Measurements from ENCODE around the gene DCK.
"Not testable (repeated sequence)": the region's sequence is repeated elsewhere in the genome, so short reads cannot be mapped to it uniquely, and the experiment has no call there.

DCK gene

GRCh38 chr4:71004281-71004851 lies 10.9 kb downstream of the DCK start:
- DNase-seq = no peak

- not testable (repeated sequence) for DNase-seq
These were observed 11.6 kb downstream of the DCK start for GRCh38 chr4:71005025-71005424.

DNA sequence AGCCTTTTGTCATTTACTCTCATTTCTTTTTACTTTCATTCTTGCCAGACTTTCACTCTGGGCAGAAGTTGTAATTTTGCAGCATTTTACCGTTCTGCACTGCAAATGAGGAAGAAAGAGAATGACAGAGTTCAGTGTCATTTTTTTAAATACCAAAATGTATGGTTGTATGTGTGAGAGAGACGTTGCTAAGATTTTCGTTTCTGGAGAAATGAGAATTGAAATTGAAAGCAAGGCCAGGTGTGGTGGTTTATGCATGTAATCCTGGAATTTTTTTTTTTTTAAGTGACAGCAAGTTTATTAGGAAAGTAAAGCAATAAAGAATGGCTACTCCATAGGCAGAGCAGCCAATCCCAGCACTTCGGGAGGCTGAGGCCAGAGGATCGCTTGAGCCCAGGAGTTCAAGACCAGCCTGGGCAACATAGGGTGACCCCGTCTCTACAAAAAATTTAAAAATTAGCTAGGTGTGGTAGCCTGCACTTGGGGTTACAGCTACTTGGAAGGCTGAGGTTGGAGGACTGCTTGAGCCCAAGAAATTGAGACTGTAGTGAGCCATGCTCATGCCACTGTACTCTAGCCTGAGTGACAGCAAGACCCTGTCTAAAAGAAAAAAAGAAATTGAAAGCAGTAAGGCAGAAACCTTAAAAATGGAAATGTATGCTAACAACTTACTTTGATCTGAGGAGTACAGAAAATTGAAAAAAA lies 12.9 kb downstream of the DCK start:
- no peak for DNase-seq

DNA sequence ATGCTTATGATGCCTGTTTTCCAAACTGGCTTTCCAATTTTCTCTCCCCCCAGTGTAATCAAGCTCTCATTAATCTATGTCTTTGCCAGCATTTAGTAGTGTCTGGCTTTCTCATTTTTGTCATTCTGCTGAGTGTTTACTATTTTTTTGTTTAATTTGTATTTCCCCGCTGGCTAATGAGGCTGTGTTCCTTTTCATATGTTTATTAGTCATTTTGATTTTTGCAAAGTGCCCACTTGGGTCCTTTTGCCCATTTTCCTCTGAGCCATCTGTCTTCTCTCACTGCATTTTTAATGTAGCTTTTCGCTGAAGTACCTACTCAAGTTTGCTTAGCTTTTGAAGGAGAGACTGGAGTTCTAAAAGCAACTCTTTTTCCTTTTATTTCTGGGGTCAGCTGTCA lies 14.7 kb downstream of the DCK start:
- DNase-seq = no peak

DNA sequence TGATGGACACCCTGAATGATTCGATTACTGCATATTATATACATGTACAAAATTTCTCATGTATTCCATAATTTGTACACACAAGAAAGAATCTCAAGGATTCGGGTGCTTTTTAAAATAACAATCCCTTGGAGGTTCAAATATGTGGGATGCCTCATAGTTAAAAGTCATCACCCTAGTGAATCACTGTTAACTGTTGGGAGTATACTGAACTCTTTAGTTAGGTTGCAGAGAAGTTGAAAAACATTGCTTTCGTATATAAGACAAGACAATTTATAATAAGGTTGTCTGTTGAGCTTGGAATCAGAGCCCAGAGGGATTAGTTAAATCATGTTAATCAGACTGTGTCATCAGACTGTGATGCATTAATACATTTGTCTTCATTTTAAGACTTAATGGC lies 15.6 kb downstream of the DCK start:
- no peak for DNase-seq

DNA sequence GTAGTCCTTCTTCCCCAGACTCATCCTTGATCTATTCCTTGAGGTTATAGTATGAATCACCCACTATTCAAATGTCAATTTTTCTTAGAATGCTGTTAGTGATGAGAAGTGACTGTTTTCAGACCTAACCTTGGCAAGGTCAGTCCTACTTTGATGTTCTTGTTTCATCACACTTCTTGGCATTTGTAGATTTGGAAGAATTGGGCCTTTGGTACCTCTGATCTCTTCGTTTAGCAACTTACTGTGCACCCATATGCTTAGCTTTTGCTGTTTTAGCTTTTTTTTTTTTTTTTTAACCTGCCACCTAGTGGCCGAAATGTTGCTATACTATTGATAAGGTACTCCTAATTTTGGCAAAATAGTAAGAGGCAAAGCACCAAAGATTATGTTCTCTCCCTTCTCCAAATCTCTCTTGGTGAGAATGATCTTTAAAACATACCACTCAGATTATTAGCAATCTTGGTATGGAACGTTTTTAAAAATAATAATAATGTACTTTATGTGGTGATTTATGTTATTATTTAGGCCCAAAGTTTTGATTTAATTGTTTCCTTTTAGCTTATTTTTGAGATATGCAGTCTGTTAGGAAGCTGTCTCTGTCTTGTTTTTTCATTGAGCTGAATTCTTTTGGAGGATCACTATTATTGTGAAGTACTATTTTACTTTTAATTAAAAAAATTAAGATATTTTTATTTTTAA lies 16.6 kb downstream of the DCK start:
- peak; percentile 20 for DNase-seq

- no peak for DNase-seq
These were observed 18.0 kb downstream of the DCK start for GRCh38 chr4:71011451-71011850.

- not testable (repeated sequence) for DNase-seq
These were observed 23.9 kb downstream of the DCK start for GRCh38 chr4:71017391-71017790.

GRCh38 chr4:71020611-71021010 lies 27.2 kb downstream of the DCK start:
- no peak for DNase-seq

- DNase-seq = no peak
These were observed 32.2 kb downstream of the DCK start for GRCh38 chr4:71025654-71026053.

- no peak for DNase-seq
These were observed 32.6 kb downstream of the DCK start for GRCh38 chr4:71026086-71026485.

- no peak for DNase-seq
These were observed 34.2 kb downstream of the DCK start for GRCh38 chr4:71027611-71028010.

GRCh38 chr4:71029504-71029903 lies 36.1 kb downstream of the DCK start:
- no peak for DNase-seq

DNA sequence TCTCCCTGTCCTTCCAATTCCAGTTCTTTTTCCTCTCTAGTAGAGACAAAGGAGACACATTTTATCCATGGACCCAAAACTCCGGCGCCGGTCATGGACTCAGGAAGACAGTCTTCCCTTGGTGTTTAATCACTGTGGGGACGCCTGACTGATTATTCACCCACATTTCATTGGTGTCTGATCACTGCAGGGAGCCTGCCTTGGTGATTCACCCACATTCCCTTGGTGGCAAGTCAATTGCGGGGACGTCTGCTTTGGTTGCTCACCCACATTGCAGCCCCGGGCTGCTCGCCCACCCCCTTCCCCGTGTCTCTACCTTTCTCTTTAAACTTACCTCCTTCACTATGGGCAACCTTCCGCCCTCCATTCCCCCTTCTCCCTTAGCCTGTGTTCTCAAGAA lies 38.7 kb downstream of the DCK start:
- DNase-seq = not testable (repeated sequence)

DNA sequence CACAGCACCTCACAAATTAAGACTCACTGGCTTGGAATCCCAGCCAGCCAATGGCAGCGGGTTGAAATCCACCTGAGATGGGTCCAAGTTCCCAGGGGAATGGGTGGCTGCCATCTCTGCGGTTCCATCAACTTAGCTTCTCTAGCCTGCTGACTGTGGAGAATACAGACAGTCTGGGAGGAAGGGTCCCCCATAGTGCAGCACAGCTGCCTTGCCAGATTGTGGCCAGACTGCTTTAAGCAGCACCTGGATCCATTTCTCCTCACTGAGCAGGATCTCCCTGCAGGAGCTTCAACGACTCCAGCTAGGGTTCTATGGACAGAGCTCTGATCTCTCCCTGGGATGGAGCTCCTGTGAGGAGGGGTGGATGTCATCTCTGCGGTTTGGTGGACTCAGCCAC lies 51.8 kb downstream of the DCK start:
- no peak for DNase-seq

DNA sequence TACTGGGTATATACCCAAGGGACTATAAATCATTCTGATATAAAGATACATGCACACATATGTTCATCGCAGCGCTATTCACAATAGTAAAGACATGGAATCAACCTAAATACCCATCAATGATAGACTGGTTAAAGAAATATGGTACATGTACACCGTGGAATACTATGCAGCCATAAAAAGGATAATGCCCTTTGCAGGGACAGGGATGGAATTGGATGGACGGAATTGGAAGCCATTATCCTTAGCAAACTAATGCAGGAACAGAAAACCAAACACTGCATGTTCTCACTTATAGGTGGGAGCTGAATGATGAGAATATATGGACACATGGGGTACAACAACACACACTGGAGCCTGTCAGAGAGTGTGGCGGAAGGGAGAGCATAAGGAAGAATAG lies 55.9 kb downstream of the DCK start:
- no peak for DNase-seq

GRCh38 chr4:71050809-71051208 lies 57.4 kb downstream of the DCK start:
- DNase-seq = no peak

DNA sequence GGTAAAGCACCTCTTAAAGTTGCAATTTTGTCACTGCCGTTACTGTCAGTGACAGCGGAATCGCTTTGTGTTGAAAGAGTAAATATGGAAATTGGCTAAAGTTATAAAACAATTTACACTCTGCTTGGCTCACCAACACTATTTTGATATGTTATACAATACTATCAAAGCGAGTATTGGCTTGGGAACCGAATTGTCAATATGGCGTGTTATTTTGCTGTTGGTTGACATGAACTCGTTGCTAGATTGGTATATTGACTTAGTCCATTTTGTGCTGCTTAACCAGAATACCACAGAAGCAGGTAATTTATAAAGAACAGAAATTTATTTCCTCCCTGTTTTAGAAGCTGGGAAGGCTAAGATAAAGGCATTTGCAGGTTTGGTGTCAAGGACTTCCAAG lies 58.6 kb downstream of the DCK start:
- DNase-seq = no peak

- no peak for DNase-seq
These were observed 59.3 kb downstream of the DCK start for GRCh38 chr4:71052716-71053115.

GRCh38 chr4:71053613-71054012 lies 60.2 kb downstream of the DCK start:
- not testable (repeated sequence) for DNase-seq

- peak; percentile 29 for DNase-seq
These were observed 66.1 kb downstream of the DCK start for GRCh38 chr4:71059573-71059972.

DNA sequence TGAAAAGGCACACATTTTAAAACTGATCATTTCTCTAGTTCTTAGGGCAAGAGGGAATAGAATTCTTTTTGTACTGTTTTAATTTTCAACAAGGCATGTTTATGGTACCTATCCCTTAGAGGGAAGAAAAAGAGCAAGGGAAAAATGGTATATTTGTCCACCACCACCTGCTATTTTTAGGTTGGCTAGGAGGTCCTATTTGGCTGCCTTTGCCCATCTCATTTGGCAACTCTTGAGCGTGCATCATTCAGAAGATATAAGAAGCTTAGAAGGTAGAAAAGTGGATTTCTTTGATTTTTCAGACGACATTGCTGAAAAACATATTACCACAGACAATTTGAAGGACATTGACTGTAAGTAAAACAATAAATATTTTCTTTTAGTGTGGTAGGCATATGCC lies 69.0 kb downstream of the DCK start:
- DNase-seq = no peak

DNA sequence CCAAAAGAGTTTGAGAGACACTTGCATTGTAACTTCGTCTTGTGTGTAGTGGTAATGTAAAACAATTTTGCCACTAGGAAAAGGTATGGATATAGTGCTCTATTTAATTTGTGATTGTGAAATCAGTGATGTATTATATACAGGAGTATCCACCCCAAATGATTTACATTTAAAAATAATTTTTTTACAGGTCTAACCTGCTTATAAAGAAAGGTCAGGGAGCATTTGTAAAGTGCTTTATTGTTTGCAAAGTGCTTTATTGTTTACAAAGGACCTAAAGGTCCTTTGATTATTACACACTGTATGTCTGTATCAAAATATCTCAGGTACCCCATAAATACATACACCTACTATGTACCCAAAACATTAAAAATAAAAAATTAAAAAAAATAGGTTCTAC lies 70.3 kb downstream of the DCK start:
- DNase-seq = no peak

DNA sequence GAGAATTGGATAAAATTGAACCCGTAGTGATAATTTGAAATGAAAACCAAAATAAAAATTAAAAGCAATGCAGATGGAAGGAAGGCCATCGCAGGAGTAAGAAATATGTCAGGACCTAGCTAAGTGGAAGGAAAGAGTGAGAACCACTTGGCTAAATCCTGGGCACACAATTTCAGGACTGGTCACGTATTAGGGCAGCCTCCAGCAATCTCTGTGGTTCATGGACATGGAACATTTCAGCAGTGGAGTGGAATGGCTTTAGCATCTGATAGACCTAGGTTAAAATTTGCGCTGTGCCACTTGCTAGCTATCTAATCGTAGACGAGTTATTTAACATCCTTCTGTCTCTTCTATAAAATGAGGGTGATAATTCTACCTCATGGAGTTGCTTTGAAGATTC lies 71.1 kb downstream of the DCK start:
- DNase-seq = no peak

Measured in NCI-H526 treated with DMSO at 0.1 percent for 48 hours (cell line).